Neuron (in vitro differentiated cells): ENCODE measurements around the gene AFF3.
A peak's percentile ranks its signal among the peaks of the same experiment; 100 is the strongest.

Experiments used
- H2AFZ ChIP-seq: one replicate; pipeline ENCODE4 v1.6.1; 2013; ENCODE audit warnings: low read depth, mild to moderate bottlenecking, inconsistent platforms, low read length, moderate library complexity
- H3K27me3 ChIP-seq: one replicate; pipeline ENCODE4 v1.6.1; 2013; ENCODE audit warnings: low read length; ENCODE audit not compliant: insufficient read depth
- H3K36me3 ChIP-seq: one replicate; pipeline ENCODE4 v1.6.1; 2013; ENCODE audit warnings: low read length; ENCODE audit not compliant: insufficient read depth
- H3K4me1 ChIP-seq: one replicate; pipeline ENCODE4 v1.6.1; 2013; ENCODE audit warnings: low read length; ENCODE audit not compliant: insufficient read depth
- H3K4me3 ChIP-seq: 2 replicates; pipeline ENCODE4 v1.5.1; 2013; ENCODE audit warnings: mild to moderate bottlenecking, low read length, moderate library complexity
- H3K9me3 ChIP-seq: one replicate; pipeline ENCODE4 v1.6.1; 2013; ENCODE audit warnings: low read length

AFF3 gene

DNA sequence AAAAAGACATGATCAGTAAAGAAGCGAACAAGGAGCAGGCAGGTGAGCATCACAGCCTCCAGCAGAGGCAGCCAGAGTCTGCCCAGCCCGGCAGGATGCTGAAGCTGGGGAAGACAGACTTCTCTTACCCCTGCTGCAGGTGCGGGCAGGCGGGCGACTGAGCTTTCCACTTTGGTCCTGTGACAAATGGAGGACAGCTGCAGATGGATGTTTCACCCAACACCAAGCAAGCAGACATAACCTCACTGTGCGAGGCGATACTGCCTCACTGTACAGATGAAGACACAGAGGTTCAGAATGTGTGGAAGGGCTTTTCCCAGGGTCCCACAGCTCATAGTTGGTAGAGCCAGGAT lies 251.0 kb downstream of the AFF3 start:
- H3K4me1 ChIP-seq = peaks cover 23% of the 10 kb centered on the region
- H2AFZ ChIP-seq = no peak overlapping the region

DNA sequence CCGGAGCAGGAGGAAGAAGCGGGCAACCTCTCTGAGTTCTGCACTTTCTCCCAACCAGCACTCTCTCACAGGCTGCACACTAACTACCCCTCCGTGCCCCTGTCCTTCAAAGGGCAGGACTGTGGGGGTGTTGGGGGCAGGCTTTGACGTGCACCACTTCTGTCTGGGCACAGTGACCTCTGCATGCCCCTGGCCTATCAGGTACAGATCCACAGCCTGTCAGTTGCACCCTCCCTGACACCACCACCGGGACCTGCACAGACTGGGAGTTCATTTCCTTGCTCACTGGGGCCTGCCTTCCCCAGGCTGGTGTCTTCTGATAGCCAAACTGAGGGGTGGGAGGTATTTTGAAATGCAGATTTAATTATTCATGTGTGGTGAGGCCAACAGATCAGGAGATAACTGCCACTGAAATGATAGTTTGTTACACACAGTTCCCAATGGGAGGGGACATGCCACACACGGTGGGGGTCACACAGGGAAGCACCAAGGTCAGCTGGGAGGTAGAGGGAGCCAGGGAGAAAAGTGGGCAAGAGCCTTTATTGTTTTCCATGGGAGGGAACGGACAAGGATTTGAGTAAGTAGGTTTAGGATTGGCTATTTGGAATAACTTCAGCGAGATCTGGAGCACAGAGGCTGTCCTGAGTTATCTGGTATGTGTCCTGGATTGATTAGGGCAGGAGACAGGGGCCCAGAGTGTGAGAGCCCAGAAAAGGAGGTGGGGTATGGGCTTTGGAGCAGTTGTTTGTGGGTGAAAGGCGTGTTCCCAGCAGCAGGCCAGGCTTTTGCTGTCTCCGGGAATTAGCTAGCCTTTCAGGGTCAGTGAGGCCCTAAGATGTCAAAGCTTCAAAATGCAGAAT lies 251.6 kb downstream of the AFF3 start:
- Histone ChIP-seq H3K4me1 (peaks cover 23% of the 10 kb centered on the region), H3K9me3 (no peaks in the 10 kb centered on the region), H3K4me3 (no peak overlapping the region)

More for the DNA sequence above, 251.0 kb downstream of the AFF3 start:
- H3K36me3 ChIP-seq = no peaks in the 10 kb centered on the region
- no peaks in the 10 kb centered on the region for H3K27me3 ChIP-seq
- H3K9me3 ChIP-seq = no peaks in the 10 kb centered on the region
- H3K4me3 ChIP-seq = no peak overlapping the region

DNA sequence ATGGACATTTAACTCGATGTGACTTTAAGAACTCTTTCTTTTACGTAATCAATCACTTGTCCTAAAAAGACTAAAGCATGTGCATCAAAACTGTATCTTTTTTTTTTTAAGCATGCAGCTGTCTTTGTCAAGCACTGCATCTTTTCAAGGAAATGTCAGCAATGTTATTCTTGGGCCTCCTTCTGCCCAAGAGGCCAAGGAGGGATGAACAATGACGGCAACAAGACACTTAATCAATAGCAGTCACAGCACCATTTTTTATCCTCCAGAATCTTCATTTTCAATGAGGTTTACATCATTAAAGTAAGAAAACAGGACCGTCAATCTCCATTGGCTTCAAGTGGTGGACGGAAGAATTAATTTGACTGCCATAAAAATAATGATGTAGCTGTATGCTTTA lies 253.8 kb downstream of the AFF3 start:
- Histone ChIP-seq H3K27me3 (no peaks in the 10 kb centered on the region), H2AFZ (no peak overlapping the region), H3K9me3 (no peaks in the 10 kb centered on the region), H3K4me3 (no peak overlapping the region), H3K4me1 (peaks cover 26% of the 10 kb centered on the region), H3K36me3 (no peaks in the 10 kb centered on the region)

More for the DNA sequence above, 251.6 kb downstream of the AFF3 start:
- Histone ChIP-seq H3K36me3 (no peaks in the 10 kb centered on the region), H2AFZ (no peak overlapping the region), H3K27me3 (no peaks in the 10 kb centered on the region)

DNA sequence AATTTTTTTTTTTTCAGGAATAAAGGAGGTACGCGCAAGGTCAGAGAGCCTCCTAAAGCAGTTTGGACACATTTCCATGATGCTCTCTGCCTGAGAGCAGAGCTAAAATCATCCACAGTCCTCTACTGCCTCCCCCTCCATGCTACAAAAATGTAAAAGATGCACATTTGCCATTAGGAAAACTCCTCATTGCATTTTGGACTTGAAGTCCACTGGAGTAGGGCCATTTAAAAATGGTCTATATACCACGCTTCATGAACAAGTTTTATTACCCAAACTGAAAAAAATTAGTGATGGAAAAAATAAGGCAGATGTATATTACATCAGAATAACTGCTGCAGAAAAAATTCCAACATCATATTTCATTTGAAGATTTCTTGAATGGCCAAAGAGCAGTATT lies 256.0 kb downstream of the AFF3 start:
- Histone ChIP-seq H3K9me3 (no peaks in the 10 kb centered on the region), H2AFZ (no peak overlapping the region), H3K4me3 (no peak overlapping the region), H3K27me3 (no peaks in the 10 kb centered on the region), H3K4me1 (peaks cover 47% of the 10 kb centered on the region), H3K36me3 (no peaks in the 10 kb centered on the region)

DNA sequence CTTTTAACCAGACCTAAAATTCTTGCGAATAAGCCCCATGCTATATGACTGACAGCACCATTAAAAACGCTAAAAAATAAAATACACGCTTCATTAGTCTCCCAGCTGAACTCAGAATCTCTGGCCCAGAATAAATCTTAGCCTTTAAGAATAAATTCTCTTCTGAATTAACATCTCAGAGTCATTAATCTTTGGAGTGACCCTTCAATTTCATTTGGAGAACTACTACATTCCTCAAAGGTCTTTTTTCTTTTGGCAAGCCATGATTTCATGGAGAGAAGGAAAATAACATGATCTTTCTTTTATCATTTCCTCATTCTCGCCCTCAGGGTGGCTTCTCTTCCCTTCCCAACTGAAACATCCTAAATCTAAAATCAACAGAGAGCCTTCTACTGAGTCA lies 259.0 kb downstream of the AFF3 start:
- H3K9me3 ChIP-seq = no peaks in the 10 kb centered on the region
- no peaks in the 10 kb centered on the region for H3K27me3 ChIP-seq
- no peak overlapping the region for H2AFZ ChIP-seq
- no peaks in the 10 kb centered on the region for H3K36me3 ChIP-seq
- H3K4me1 ChIP-seq = peaks cover 57% of the 10 kb centered on the region
- H3K4me3 ChIP-seq = no peak overlapping the region

DNA sequence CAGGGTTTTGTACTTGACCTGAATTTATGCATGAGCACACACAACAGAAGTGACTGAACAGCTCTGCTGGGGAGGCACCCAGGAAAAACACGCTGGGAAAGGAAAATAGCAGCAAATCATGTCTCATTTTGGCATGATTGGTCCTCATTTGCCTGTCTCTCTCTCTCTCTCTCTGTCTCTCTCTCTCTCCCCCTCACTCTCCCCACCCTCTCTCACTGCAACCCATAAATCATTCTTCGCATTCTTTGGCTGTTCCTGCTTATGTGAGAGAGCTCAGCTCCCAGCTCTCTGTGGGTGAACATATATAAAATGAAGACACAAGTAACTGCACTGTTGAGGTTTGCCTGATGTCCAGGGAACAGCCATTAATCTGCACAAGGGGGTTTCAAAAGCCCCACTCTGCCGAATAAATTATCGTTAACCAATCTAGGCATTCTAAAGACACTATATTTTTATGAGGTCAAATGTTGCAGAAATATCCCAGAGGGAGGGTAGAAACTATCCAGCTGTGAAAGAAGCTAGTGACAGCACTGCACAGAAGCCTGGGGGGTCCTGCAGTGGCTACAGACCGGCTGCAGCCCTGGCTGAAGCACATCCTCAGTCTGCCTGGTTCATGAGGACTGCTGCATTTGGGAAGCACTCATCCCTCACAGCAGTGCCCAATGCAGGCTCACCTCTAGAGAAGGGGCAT lies 260.3 kb downstream of the AFF3 start:
- Histone ChIP-seq H3K4me3 (peak overlapping the region; percentile 16), H3K36me3 (no peaks in the 10 kb centered on the region), H3K27me3 (no peaks in the 10 kb centered on the region), H3K4me1 (peaks cover 53% of the 10 kb centered on the region), H3K9me3 (no peaks in the 10 kb centered on the region), H2AFZ (peak overlapping the region; percentile 8)

DNA sequence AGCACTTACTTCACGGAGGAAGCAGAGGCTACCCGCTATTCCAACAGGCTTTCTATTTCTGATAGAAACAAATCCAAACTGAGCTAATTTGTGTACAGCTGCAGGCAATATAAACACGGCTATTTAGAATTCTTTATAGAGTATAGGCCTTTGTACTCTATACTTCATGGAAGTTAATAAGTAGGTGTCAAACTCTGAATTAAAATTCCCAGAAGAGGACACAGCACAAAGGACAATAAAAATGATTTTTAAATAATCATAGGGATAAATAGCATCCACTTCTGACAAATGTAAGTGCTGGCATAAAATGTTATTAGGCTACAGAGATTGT lies 261.5 kb downstream of the AFF3 start:
- Histone ChIP-seq H2AFZ (no peak overlapping the region), H3K36me3 (no peaks in the 10 kb centered on the region), H3K4me3 (no peak overlapping the region), H3K27me3 (no peaks in the 10 kb centered on the region), H3K9me3 (no peaks in the 10 kb centered on the region), H3K4me1 (peaks cover 57% of the 10 kb centered on the region)

DNA sequence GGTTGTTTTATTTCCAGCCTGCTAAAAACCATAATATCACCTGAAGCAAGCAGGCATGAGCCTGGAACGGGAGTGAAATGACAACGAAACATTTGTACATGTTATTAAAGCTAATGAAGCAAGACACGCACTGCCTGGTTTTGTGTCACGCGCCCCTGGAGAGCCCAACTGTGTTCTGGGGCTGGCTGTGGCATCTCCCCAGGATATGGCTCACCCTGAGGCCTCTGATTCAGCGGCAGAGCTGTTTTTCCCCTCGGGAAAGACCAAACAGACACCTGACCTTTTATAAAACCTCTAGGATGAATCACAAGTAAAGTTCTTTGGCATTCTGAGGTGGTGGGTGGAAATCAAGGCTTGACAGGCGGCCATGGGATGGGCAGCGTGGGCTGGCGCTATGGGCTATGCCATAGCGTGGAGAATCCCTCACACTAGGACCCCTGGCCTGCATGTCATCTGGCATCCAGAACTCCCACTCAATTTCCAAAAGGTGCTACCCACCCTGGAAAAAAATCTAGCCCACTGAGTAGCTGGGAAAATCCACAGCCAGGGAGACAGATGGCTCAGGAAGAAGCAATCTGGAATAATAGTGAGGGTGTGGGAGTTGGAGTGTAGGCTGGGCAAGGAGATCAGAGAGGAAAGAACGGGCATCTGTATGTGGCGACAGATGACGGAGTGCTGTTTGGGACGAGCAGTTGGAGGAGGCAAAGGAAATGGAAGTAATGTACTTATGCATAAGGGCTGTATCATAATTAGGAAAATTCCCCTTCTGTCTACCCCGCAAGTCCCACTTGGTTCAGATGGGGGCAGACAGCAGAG lies 262.0 kb downstream of the AFF3 start:
- H3K4me1 ChIP-seq = peaks cover 62% of the 10 kb centered on the region
- no peaks in the 10 kb centered on the region for H3K27me3 ChIP-seq
- H3K9me3 ChIP-seq = no peaks in the 10 kb centered on the region
- no peaks in the 10 kb centered on the region for H3K36me3 ChIP-seq
- no peak overlapping the region for H3K4me3 ChIP-seq
- H2AFZ ChIP-seq = no peak overlapping the region

DNA sequence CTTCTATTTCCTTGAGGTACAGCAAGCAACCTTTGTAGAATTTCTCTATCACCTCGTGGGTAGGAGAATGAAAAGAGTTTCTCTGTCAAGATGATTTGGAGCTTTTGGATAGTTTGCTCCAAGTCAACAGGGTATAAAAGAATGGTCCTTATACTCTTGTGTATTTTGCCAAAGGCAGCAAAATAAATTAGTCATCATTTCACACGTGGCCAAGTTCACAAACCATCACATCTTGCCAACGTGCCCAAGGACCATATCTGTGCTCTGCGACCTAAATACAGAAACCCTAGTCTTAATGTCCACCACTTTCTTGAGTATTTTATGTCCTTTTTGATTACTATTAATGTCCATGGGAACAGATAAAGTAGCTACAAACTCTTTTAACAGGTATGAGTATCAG lies 262.9 kb downstream of the AFF3 start:
- peaks cover 64% of the 10 kb centered on the region for H3K4me1 ChIP-seq
- no peak overlapping the region for H2AFZ ChIP-seq
- H3K9me3 ChIP-seq = no peaks in the 10 kb centered on the region

DNA sequence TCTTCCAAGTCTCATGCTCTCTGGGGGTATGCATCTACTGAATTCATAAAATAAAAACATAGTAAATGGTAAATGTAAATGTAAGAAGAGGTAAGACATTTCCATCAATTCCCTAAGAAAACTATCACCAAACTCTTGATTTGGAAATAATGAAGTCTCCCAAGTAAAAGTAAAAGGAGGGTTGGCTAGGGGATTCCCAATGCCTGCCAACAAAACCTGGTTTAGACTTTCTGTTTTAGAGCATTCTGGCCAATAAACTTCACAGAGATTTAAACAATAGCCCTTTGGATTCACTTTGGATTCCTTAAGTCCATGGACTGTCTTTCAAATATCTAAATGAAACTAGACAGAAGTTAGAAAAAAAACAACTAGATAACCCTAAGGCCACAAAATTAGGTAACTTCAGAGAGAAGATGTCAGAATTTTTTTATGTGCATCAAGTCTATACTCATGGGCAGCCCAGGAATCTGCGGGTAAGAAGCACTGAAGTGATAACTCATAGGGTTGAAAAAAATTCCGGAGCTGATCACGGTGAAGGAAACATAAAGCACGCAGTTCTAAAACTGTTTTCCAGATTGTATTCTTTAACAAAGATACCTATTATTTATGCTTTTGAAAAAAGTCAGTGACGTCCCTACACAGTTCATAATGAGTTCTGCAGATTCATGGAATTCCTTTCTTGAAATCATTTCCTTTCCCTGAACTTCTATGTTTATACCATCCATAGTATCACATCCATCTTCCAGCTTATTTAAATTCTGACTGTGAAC lies 263.6 kb downstream of the AFF3 start:
- Histone ChIP-seq H3K4me3 (no peak overlapping the region), H3K27me3 (no peaks in the 10 kb centered on the region), H3K4me1 (peaks cover 62% of the 10 kb centered on the region), H3K9me3 (no peaks in the 10 kb centered on the region), H2AFZ (no peak overlapping the region), H3K36me3 (no peaks in the 10 kb centered on the region)

More for the DNA sequence above, 262.9 kb downstream of the AFF3 start:
- Histone ChIP-seq H3K36me3 (no peaks in the 10 kb centered on the region), H3K27me3 (no peaks in the 10 kb centered on the region), H3K4me3 (no peak overlapping the region)

DNA sequence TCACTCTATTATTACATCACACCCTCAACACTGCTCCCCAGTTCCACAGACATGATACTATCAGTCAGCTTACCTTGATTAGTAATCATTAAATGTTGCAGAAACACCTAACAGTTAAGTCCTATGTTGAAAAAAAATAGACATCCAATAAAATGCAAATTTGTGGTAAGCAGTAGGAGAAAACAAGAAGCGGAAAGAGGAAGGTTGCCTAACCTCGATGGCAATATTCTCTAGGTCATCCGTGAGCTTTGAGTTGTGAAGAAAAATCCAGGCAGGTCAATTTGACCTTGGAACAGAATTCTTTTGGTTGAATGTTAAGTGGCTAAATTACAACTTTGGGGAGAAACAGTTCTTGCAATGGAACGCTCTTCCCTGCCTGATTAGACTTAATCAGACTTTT lies 264.4 kb downstream of the AFF3 start:
- peaks cover 54% of the 10 kb centered on the region for H3K4me1 ChIP-seq
- no peaks in the 10 kb centered on the region for H3K9me3 ChIP-seq
- H2AFZ ChIP-seq = no peak overlapping the region
- no peaks in the 10 kb centered on the region for H3K27me3 ChIP-seq
- H3K36me3 ChIP-seq = no peaks in the 10 kb centered on the region
- no peak overlapping the region for H3K4me3 ChIP-seq

DNA sequence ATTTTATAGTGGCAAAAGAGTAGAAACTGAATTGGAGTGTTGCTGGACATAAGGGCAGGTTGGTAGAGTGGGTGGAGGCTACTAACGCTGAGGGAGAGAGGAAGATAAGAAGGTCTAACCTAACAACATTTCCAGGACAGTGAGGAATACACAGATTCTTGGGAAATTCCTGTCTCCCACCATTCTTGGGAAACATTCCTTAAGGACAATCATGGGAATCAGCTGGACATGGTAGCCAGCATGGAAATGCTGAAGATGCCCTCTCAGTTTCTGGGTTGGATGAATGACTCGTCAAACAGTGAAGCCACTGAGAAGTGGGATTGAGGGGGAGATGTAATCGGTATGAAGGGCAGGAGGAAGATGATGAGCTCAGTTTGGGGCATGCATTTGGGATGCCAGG lies 265.4 kb downstream of the AFF3 start:
- H3K4me3 ChIP-seq = no peak overlapping the region
- H3K9me3 ChIP-seq = no peaks in the 10 kb centered on the region
- no peaks in the 10 kb centered on the region for H3K36me3 ChIP-seq
- H3K4me1 ChIP-seq = peaks cover 44% of the 10 kb centered on the region
- H2AFZ ChIP-seq = no peak overlapping the region
- H3K27me3 ChIP-seq = no peaks in the 10 kb centered on the region
